KOPT-K1 (cell line): ENCODE data around the gene MC1R.
"Not testable (repeated sequence)": the region's sequence is repeated elsewhere in the genome, so short reads cannot be mapped to it uniquely, and the experiment has no call there.

Experiments
- H3K27ac ChIP-seq: fragments of 200-600 bp; sonication (generic); 2 replicates; pipeline ENCODE4 v1.5.1; 2016; ENCODE audit warnings: antibody characterized with exemption, mild to moderate bottlenecking, low read depth, low read length; ENCODE audit not compliant: poor library complexity, severe bottlenecking
- H3K36me3 ChIP-seq: fragments of 200-600 bp; sonication (generic); 2 replicates; pipeline ENCODE4 v1.5.1; 2017; ENCODE audit warnings: antibody characterized with exemption, mild to moderate bottlenecking, low read length, moderate library complexity; ENCODE audit not compliant: insufficient read depth
- H3K9me3 ChIP-seq: fragments of 200-600 bp; sonication (generic); 2 replicates; pipeline ENCODE4 v1.5.1; 2017; ENCODE audit warnings: antibody characterized with exemption, low read length, mild to moderate bottlenecking; ENCODE audit not compliant: insufficient read depth, poor library complexity, severe bottlenecking

MC1R gene

DNA sequence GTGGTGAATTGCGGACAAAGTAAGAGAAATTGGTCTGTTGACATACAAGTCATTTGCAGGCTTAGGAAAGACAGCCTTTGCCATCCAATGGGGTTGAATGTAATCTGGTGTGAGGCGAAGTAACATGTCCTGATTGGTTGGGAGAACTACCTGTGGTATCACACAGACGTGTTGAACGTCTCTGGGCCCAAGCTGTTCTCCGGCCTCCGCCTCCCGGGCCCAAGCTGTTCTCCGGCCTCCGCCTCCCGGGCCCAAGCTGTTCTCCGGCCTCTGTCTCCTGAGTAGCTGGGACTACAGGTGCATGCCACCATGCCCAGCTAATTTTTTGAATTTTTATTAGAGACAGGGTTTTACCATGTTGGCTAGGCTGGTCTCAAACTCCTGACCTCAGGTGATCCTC, 49.4 kb downstream of the MC1R start:
- not testable (repeated sequence) for H3K36me3 ChIP-seq, H3K27ac ChIP-seq
- peaks cover 17% of the 10 kb centered on the region for H3K9me3 ChIP-seq

GRCh38 chr16:89969741-89970410, 51.2 kb downstream of the MC1R start:
- no peak overlapping the region for H3K27ac ChIP-seq
- H3K36me3 ChIP-seq = 0 out of 2 replicates have a peak, but pooled peaks cover under 1% of the 10 kb centered on the region
- peaks cover 17% of the 10 kb centered on the region for H3K9me3 ChIP-seq
